Panc1 (cell line): ENCODE measurements around the gene NGEF. TPM values are rescaled to one million over a fixed set of nuclear protein-coding genes. Genes with fewer than 3 reads are reported as not detected.

Experiments
- ATAC-seq: fragments of 200-7000 bp; cut with Tn5 transposase; 2 replicates; pipeline ENCODE4 v1.9.1; 2020; ENCODE audit warnings: mild to moderate bottlenecking, moderate library complexity
- BruUV-seq: library from RNA; stranded (reverse); fragments of 400-500 nt; replicated peaks from 2 replicates; lab custom pipeline; 2021; lab: Mats Ljungman, UMichigan
- CTCF ChIA-PET: fragments of 300-600 bp; sonication (Branson Sonifier 250); formaldehyde crosslinking; loops from one replicate; lab custom pipeline; 2022; ENCODE audit warnings: antibody characterized with exemption; lab: Charles Lee
- POLR2A ChIA-PET: fragments of 300-600 bp; sonication (Branson Sonifier 250); formaldehyde crosslinking; loops from one replicate; lab custom pipeline; 2022; ENCODE audit warnings: antibody characterized with exemption; lab: Charles Lee
- DNase-seq: peaks from one replicate; pipeline ENCODE4 v3.0.0-alpha.2; 2010; ENCODE audit warnings: low read depth, low spot score
- H3K27ac ChIP-seq: 2 replicates; pipeline ENCODE4 v1.5.1; 2011; ENCODE audit warnings: mild to moderate bottlenecking, low read length, inconsistent platforms
- H3K27me3 ChIP-seq: fragments of 200-500 bp; sonication (Bioruptor generic); 2 replicates; pipeline ENCODE4 v1.6.0; 2014; ENCODE audit warnings: low read length, inconsistent platforms; ENCODE audit not compliant: control insufficient read depth, insufficient read depth
- H3K36me3 ChIP-seq: fragments of 200-500 bp; sonication (Bioruptor generic); 2 replicates; pipeline ENCODE4 v1.5.1; 2014; ENCODE audit warnings: inconsistent platforms, mild to moderate bottlenecking, low read length, moderate library complexity; ENCODE audit not compliant: control insufficient read depth, insufficient read depth
- H3K4me1 ChIP-seq: 2 replicates; pipeline ENCODE4 v1.5.1; 2011; ENCODE audit warnings: inconsistent platforms, mild to moderate bottlenecking, low read length, moderate library complexity; ENCODE audit not compliant: control insufficient read depth, insufficient read depth
- H3K4me3 ChIP-seq, 2 experiments: 2 replicates each; pipeline ENCODE4 v1.5.1; 2011 to 2012; ENCODE audit warnings: low read depth in 2 of 2, low read length in 2 of 2, mild to moderate bottlenecking in 2 of 2, inconsistent platforms in 1 of 2, moderate library complexity in 1 of 2
- H3K9me3 ChIP-seq: fragments of 200-500 bp; sonication (Bioruptor generic); 2 replicates; pipeline ENCODE4 v1.5.1; 2014; ENCODE audit warnings: low read depth, mild to moderate bottlenecking, inconsistent platforms, low read length, moderate library complexity; ENCODE audit not compliant: control insufficient read depth, insufficient read depth
- POLR2AphosphoS5 ChIP-seq: IDR thresholded peaks from 2 replicates; pipeline ENCODE4 v1.6.1; 2012; ENCODE audit warnings: mild to moderate bottlenecking, low read depth, low read length, moderate library complexity
- SIN3A ChIP-seq: IDR thresholded peaks from 2 replicates; pipeline ENCODE4 v1.6.1; 2012; ENCODE audit warnings: low read depth, mild to moderate bottlenecking, low read length, moderate library complexity, borderline replicate concordance; ENCODE audit not compliant: insufficient read depth
- TCF7L2 ChIP-seq: IDR thresholded peaks from 2 replicates; pipeline ENCODE4 v1.6.1; 2011; ENCODE audit warnings: mild to moderate bottlenecking, low read depth, low read length, inconsistent platforms
- in situ Hi-C: cut with HindIII; loops from 2 replicates; pipeline ENCODE4 v1.10.0; 2016; ENCODE audit warnings: low sequenced_read_pairs, low pct_unique_long_range_greater_than_20kb
- intact Hi-C: fragments of 100-400 bp; cut with micrococcal nuclease; formaldehyde crosslinking; loops from one replicate; pipeline ENCODE4 v1.10.0; 2022; ENCODE audit not compliant: unreplicated experiment
- total RNA-seq: library from RNA; stranded (reverse); gene quantifications from one replicate; pipeline ENCODE4 v1.2.1, GENCODE V29; 2021; ENCODE audit not compliant: unreplicated experiment
- TF ChIP-seq, protein P1 (sequence below): fragments of 450-650 bp; IDR thresholded peaks from 2 replicates; pipeline ENCODE4 v1.5.1; 2017; ENCODE audit warnings: mild to moderate bottlenecking
- TF ChIP-seq, protein P2 (sequence below), 2 experiments: IDR thresholded peaks; 2 replicates each; pipeline ENCODE4 v1.6.1; 2011 to 2012; ENCODE audit warnings: low read depth in 2 of 2, control low read depth in 1 of 2, low read length in 1 of 2, mild to moderate bottlenecking in 1 of 2, moderate library complexity in 1 of 2; ENCODE audit not compliant: insufficient read depth in 1 of 2

The NGEF gene
- total RNA-seq, 1 experiment from 2014 or later: 17.8 TPM

DNA sequence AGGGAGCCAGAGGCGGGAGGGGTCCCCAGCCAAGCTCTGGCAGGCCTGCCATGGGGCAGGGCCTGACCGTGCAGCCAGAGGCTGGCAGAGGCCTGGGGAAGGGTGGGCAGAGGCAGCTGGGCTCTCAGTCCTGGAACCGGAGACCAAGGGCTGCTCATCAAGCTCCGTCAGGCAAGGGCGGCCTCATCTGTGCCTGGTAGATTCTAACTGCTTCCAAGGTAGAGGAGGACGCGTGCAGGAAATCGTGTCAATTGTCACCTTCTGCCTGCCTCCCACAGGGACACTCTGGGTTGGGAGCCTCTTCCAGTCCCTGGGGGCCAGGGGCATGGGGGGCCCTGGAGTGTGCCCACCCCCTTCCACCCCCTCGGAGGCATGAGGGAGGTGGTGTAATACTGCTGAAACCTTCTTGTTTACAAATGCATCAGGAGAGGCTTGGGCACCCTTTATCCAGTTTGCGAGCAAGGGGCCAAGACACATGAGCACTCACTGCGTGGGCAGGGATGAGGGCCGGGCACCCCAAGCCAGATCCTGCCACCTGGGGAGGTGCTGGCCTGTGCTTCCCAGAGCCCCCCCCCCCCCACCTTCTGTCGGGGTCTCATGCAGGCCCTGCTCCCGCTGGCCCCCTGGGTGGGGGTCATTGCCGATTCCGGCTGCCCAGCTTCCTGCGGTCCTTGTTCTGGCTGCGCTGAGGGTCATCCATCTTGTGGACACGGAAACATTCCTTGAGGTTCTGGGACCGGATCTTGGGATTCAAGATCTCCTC is 134.0 kb downstream of the NGEF start:
- Histone ChIP-seq H3K4me1 (peaks cover 20% of the 10 kb centered on the region), H3K4me3 (no peak overlapping the region), H3K27ac (no peak overlapping the region), H3K36me3 (no peaks in the 10 kb centered on the region), H3K9me3 (no peaks in the 10 kb centered on the region), H3K27me3 (no peaks in the 10 kb centered on the region)
- CTCF ChIA-PET: no interaction called here
- intact Hi-C loops: no loop called here
- TF ChIP-seq TCF7L2: no peak
- no peak for TF ChIP-seq POLR2AphosphoS5
- TF ChIP-seq, protein P1, sequence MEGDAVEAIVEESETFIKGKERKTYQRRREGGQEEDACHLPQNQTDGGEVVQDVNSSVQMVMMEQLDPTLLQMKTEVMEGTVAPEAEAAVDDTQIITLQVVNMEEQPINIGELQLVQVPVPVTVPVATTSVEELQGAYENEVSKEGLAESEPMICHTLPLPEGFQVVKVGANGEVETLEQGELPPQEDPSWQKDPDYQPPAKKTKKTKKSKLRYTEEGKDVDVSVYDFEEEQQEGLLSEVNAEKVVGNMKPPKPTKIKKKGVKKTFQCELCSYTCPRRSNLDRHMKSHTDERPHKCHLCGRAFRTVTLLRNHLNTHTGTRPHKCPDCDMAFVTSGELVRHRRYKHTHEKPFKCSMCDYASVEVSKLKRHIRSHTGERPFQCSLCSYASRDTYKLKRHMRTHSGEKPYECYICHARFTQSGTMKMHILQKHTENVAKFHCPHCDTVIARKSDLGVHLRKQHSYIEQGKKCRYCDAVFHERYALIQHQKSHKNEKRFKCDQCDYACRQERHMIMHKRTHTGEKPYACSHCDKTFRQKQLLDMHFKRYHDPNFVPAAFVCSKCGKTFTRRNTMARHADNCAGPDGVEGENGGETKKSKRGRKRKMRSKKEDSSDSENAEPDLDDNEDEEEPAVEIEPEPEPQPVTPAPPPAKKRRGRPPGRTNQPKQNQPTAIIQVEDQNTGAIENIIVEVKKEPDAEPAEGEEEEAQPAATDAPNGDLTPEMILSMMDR: no peak
- no peak for TF ChIP-seq SIN3A
- TF ChIP-seq, protein P2, sequence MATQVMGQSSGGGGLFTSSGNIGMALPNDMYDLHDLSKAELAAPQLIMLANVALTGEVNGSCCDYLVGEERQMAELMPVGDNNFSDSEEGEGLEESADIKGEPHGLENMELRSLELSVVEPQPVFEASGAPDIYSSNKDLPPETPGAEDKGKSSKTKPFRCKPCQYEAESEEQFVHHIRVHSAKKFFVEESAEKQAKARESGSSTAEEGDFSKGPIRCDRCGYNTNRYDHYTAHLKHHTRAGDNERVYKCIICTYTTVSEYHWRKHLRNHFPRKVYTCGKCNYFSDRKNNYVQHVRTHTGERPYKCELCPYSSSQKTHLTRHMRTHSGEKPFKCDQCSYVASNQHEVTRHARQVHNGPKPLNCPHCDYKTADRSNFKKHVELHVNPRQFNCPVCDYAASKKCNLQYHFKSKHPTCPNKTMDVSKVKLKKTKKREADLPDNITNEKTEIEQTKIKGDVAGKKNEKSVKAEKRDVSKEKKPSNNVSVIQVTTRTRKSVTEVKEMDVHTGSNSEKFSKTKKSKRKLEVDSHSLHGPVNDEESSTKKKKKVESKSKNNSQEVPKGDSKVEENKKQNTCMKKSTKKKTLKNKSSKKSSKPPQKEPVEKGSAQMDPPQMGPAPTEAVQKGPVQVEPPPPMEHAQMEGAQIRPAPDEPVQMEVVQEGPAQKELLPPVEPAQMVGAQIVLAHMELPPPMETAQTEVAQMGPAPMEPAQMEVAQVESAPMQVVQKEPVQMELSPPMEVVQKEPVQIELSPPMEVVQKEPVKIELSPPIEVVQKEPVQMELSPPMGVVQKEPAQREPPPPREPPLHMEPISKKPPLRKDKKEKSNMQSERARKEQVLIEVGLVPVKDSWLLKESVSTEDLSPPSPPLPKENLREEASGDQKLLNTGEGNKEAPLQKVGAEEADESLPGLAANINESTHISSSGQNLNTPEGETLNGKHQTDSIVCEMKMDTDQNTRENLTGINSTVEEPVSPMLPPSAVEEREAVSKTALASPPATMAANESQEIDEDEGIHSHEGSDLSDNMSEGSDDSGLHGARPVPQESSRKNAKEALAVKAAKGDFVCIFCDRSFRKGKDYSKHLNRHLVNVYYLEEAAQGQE (IDR thresholded peaks at IDR 0.05; ENCODE audit: insufficient read depth in 1 of 2, low read depth in 2 of 2, low read length in 1 of 2): no peak
- in situ Hi-C loops: no loop called here
- no peak for DNase-seq
- POLR2A ChIA-PET: no interaction called here
- no peak for ATAC-seq
- BruUV-seq: no TSS peak

DNA sequence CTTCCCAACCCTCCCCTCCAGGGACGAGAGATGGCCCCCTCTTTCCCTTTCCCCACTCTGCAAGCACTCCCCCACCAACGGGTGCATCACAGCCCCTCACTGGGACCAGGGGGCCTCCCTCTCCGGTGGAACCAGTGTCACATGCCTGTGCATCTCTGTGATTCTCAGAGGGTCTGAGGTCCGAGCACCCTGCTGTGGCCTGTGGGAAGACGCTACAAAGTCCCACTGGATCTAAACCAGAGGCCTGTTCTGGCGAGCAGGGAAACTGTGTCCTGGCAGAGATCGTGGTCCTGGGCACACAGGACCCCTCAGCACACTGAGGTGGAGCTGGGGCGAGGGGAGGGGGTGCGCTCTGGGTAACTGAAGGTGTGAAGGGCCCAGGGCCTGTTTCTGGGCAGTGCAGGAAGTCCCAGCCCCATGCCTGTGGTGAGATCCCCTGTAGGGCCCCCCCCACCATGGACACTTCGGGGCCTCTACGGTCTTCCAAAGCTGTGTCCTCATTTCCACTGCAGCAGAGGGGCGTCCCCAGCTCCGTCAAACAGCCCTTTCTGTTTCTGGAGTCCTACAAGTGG is 135.0 kb downstream of the NGEF start:
- Histone ChIP-seq H3K9me3 (no peaks in the 10 kb centered on the region), H3K36me3 (no peaks in the 10 kb centered on the region), H3K4me1 (peaks cover 23% of the 10 kb centered on the region), H3K27ac (no peak overlapping the region), H3K4me3 (no peak overlapping the region; a peak in 1 of 4 replicates), H3K27me3 (no peaks in the 10 kb centered on the region)
- in situ Hi-C loops (no loop called here), intact Hi-C loops (no loop called here)
- no TSS peak for BruUV-seq
- DNase-seq (no peak), ATAC-seq (no peak)
- POLR2A ChIA-PET: interaction anchor here (0.7 kb wide), 1 partner anchor 355 kb away, joined by 3 read pairs; no protein-coding TSS in a partner anchor
- no peak for TF ChIP-seq POLR2AphosphoS5
- TF ChIP-seq, protein P2 (IDR thresholded peaks at IDR 0.05; ENCODE audit: insufficient read depth in 1 of 2, low read depth in 2 of 2, low read length in 1 of 2): no peak
- TF ChIP-seq TCF7L2: no peak
- TF ChIP-seq SIN3A: no peak
- TF ChIP-seq, protein P1: no peak
- CTCF ChIA-PET: interaction anchor here (0.6 kb wide), 1 partner anchor 355 kb away, joined by 3 read pairs; no protein-coding TSS in a partner anchor
